Measurements from ENCODE around the gene DCST2.

GRCh38 chr1:155070158-155070621, 36.6 kb upstream of the DCST2 start:
- TF ChIP-seq POLR2A (IDR thresholded peaks at IDR 0.05) (no peak), CTCF (IDR thresholded peaks at IDR 0.05) (no peak)

Data from heart left ventricle (tissue), 13 donors.